Measurements from ENCODE around the gene NEIL1.
"Not testable (repeated sequence)": the region's sequence is repeated elsewhere in the genome, so short reads cannot be mapped to it uniquely, and the experiment has no call there.

DNA sequence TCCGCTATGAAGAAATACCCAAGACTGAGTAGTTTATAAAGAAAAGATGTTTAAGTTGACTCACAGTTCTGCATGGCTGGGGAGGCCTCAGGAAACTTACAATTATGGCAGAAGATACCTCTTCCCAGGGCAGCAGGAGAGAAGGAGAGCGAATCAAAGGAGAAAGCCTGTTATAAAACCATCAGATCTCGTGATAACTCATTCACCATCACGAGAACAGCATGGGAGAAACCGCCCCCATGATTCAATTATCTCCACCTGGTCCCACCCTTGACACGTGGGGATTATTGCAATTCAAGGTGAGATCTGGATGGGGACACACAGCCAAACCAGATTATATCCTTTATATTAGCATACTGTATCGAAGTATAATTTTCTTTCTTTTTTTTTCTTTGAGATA lies 14.7 kb upstream of the NEIL1 start:
- not testable (repeated sequence) for TF ChIP-seq ZNF274 (IDR thresholded peaks at IDR 0.05; ENCODE audit: low read depth, low read length); SUZ12 (IDR thresholded peaks at IDR 0.05; ENCODE audit: extremely low read depth, insufficient read depth, insufficient read length)
